ENCODE results near the gene SNX22. TPM values are rescaled to one million over a fixed set of nuclear protein-coding genes. Genes with fewer than 3 reads are reported as not detected.
"Not testable (repeated sequence)": the region's sequence is repeated elsewhere in the genome, so short reads cannot be mapped to it uniquely, and the experiment has no call there.

The SNX22 gene
- total RNA-seq (2014; rRNA removed; shearing (Covaris generic); ENCODE audit: low replicate concordance) = 0.81 and 2.0 TPM in 2 replicates

DNA sequence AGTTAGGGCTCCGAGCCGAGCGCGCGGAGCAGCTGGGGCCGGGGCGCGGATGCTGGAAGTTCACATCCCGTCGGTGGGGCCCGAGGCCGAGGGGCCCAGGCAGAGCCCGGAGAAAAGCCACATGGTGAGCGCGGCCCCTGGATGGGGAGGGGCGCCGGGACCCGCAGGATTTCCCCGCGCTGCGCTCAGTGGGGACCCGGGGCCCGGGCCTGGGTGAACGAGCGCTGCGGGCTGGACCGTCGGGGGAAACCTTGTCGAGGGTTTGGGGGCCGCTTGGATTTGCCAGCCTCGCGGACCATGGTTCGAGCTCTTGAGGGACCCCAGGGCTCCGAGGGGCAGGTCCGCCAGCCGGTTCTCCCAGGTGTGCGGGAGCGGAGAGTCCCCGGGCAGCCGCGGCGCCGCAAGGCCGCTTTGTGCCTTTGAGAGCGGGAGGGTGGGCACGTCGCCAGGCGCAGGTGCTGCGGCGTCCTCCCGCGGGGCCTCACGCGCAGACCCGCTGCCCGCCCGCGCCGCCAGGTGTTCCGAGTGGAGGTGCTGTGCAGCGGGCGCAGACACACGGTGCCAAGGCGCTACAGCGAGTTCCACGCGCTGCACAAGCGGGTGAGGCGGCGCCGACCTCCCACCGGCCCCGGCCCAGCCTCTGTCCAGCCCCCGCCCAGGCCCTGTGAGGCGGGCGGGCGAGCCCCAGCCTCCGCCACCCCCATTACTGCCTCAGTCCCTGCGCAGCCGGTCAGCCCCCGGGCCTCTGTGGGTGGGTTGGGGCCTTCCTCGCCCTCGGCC, at the start of gene SNX22:
TSS of gene SNX22 (plus strand) at position 5 of the 780 bp plus-strand sequence. CDS start at position 50, 45 bp downstream.
- DNase-seq (ENCODE audit: low read depth) = no peak
- in situ Hi-C loops (cut with HindIII; ENCODE audit: low pct_unique_long_range_greater_than_20kb, low sequenced_read_pairs) = no loop called here

DNA sequence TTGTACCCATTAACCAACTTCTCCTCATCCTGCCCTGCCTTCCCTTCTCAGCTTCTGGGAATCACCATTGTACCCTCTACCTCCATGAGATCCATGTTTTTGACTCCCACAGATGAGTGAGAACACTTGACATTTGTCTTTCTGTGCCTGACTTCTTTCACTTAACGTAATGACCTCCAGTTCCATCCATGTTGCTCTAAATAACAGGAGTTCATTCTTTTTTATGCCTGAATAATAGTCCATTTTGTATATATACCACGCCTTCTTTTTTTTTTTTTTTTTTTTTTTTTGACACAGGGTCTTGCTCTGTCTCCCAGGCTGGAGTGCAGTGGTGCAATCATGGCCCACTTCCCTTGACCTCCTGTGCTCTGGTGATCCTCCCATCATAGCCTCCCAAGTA, 49.0 kb upstream of the SNX22 start:
- no peak for DNase-seq (ENCODE audit: low read depth)
- in situ Hi-C loops (cut with HindIII; ENCODE audit: low pct_unique_long_range_greater_than_20kb, low sequenced_read_pairs) = no loop called here

- DNase-seq (ENCODE audit: low read depth) = no peak
- in situ Hi-C loops (cut with HindIII; ENCODE audit: low pct_unique_long_range_greater_than_20kb, low sequenced_read_pairs) = no loop called here
These were observed 46.3 kb upstream of the SNX22 start for GRCh38 chr15:64105113-64105704.

GRCh38 chr15:64107337-64107736, 44.2 kb upstream of the SNX22 start:
- in situ Hi-C loops (cut with HindIII; ENCODE audit: low pct_unique_long_range_greater_than_20kb, low sequenced_read_pairs) = no loop called here

DNA sequence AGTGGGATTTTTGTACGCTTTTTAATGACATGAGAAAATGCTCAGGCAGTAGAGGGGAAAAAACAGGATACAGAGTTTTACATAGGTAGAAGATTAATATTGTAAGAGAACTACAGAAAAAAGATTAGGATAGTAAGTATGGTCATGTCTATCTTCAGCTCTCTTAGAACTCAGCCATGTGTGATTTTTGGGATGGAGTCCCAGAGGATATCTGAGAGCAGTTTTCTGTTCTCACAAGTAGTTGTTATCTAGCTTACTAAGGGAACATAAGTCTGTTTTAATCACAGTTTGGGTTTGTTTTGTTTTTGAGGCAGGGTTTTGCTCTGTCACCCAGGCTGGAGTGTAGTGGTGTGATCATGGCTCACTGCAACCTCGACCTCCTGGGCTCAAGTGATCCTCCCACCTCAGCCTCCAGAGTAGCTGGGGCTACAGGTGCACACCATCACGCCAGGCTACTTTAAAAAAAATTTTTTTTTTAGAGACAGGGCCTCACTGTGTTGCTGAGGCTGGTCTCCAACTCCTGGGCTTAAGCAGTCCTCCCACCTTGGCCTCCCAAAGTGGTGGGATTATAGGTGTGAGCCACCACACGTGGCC, 41.3 kb upstream of the SNX22 start:
- DNase-seq (ENCODE audit: low read depth); in situ Hi-C loops (cut with HindIII; ENCODE audit: low pct_unique_long_range_greater_than_20kb, low sequenced_read_pairs): not testable (repeated sequence)

More at GRCh38 chr15:64107337-64107736, 44.2 kb upstream of the SNX22 start:
- DNase-seq (ENCODE audit: low read depth) = no peak

- no peak for DNase-seq (ENCODE audit: low read depth)
- in situ Hi-C loops (cut with HindIII; ENCODE audit: low pct_unique_long_range_greater_than_20kb, low sequenced_read_pairs) = no loop called here
These were observed 40.4 kb upstream of the SNX22 start for GRCh38 chr15:64110950-64111678.

DNA sequence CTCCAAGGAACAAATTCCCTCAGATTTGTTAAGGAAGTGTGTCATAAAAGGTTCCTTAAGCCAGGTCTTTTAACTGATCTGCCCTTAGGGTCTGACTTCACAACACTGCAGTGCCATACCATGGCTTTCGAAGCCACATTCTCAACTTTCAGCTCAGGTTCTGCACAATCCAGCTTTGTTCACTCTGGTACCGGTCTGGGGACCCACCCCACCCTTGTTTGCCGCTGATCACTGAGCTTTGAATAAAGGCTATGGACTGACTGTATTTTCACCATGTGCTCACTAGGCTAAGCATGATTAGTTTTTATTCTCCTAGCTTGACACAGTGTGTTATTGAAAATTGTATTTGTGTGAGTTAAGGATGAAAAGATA, 39.9 kb upstream of the SNX22 start:
- no peak for DNase-seq (ENCODE audit: low read depth)
- in situ Hi-C loops (cut with HindIII; ENCODE audit: low pct_unique_long_range_greater_than_20kb, low sequenced_read_pairs) = no loop called here

DNA sequence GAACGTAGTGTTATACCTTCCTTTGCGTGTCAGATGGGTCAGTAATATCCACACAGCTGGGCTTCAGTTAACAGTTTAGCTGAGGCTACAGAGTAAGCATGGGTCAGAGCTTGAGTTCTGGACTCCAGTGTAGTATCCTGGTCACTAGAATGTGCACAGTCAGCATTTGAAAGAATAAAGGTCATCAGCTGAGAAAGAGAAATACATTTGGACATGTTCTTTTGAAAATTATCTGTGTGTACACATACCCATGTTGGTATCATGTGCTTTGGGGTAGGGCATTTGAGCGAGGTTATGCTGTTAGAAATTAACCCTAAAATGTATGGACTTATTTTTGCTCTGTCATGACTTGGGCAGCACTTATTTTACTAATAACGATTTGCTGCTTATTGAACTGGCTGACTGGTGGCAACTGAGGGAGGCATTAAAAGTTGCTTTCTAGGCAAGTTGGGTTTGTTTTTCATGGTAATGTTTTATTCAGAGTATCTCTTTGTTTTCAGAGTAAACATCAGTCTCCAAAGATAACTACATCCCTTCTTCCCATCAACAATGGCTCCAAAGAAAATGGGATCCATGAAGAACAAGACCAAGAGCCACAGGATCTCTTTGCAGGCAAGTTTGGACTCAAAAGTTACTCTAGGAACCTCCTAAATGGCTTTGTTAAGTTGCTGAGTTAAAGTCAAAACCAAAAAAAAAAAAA, 39.3 kb upstream of the SNX22 start:
- no peak for DNase-seq (ENCODE audit: low read depth)
- in situ Hi-C loops (cut with HindIII; ENCODE audit: low pct_unique_long_range_greater_than_20kb, low sequenced_read_pairs) = no loop called here

GRCh38 chr15:64112904-64113303, 38.6 kb upstream of the SNX22 start:
- in situ Hi-C loops (cut with HindIII; ENCODE audit: low pct_unique_long_range_greater_than_20kb, low sequenced_read_pairs) = no loop called here
- no peak for DNase-seq (ENCODE audit: low read depth)

GRCh38 chr15:64117759-64118487, 33.6 kb upstream of the SNX22 start:
- in situ Hi-C loops (cut with HindIII; ENCODE audit: low pct_unique_long_range_greater_than_20kb, low sequenced_read_pairs) = no loop called here
- no peak for DNase-seq (ENCODE audit: low read depth)

DNA sequence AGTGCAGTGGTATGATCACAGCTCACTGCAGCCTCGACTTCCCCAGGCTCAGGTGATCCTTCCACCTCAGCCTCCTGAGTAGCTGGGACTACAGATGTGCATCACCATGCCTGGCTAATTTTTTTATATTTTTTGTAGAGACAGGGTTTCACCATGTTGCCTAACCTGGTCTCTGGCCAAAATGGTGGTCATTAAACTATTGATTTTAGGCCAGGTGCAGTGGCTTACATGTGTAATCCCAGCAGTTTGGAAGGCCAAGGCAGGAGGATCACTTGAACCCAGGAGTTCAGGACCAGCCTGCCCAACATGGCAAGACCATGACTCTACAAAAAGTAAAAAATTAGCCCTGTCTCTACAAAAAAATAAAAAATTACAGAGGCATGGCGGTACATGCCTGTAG, 31.2 kb upstream of the SNX22 start:
- DNase-seq (ENCODE audit: low read depth); in situ Hi-C loops (cut with HindIII; ENCODE audit: low pct_unique_long_range_greater_than_20kb, low sequenced_read_pairs): not testable (repeated sequence)

DNA sequence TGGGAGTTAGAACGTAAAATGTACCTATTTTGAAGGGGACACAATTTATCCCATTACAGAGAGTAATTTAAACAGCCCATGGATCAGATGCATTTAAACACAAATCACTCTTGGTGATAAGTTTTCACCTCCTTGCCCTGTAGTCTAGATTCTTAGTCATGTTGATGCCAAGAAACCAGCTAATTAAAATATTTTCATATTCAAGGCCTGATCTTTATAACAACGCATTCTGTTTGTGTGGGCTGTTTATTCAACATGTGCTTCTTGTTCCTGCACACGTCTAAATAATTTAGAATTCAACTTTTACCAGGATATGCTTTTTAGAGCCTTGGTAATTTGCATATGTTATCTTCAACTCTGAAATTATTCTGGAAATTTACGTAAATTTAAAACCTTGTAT, 29.9 kb upstream of the SNX22 start:
- no peak for DNase-seq (ENCODE audit: low read depth)
- in situ Hi-C loops (cut with HindIII; ENCODE audit: low pct_unique_long_range_greater_than_20kb, low sequenced_read_pairs) = no loop called here

DNA sequence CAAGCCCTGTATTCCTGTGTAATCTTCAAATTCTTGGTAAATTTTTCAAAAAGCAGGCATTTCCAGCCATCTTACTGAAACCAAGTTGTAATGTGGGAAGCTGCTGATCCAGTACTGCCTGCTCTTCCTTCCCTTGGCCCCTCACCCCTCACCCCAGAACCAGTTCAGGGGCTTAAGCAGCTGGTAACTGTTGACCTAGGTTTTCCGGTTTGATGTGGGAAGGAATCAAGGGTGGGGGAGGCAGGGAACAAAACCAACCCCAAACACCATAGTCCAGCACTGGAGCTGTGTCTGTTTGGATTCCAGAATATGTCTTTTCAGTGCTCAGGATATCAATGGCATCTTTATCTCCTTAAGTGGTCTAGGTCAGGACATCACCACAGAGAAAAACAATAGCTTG, 29.1 kb upstream of the SNX22 start:
- in situ Hi-C loops (cut with HindIII; ENCODE audit: low pct_unique_long_range_greater_than_20kb, low sequenced_read_pairs) = no loop called here

DNA sequence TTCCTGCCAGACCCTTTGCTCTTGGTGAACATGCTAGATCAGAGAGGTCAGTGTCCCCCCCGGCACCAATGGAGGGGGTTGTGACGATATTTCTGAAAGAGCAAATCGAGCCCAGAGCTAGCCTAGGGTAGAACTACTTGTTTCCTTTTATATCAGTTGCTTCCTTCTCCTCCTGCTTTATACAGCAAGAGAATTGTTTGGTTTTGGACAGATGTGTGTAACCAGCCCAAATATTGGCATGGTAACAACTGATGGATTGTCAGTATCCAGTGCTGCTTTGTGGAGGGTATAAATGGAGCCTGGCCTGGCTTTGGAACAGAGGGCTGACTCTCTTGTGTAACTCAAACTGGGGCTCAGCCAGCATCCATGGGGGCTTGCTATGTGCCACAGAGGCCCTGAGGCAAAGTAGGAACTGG, 28.6 kb upstream of the SNX22 start:
- in situ Hi-C loops (cut with HindIII; ENCODE audit: low pct_unique_long_range_greater_than_20kb, low sequenced_read_pairs) = no loop called here
- DNase-seq (ENCODE audit: low read depth) = no peak

More for the DNA sequence above, 29.1 kb upstream of the SNX22 start:
- no peak for DNase-seq (ENCODE audit: low read depth)

DNA sequence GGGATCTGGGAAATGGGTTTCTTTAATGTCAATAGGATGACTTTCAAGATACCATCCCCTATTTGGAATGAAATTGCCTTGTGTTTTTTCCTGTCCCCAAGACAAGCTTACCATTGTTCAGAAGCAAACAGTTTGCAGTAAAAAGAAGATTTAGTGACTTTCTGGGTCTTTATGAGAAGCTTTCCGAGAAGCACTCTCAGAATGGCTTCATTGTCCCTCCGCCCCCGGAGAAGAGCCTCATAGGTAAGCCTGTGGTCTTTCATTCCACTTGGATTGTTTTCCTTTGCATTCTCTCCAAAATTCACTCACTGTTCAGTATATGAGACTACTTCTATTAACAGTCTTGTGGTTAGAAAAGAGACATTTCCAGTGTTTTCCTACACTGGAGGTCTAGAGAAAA, 25.6 kb upstream of the SNX22 start:
- DNase-seq (ENCODE audit: low read depth) = no peak
- in situ Hi-C loops (cut with HindIII; ENCODE audit: low pct_unique_long_range_greater_than_20kb, low sequenced_read_pairs) = no loop called here

DNA sequence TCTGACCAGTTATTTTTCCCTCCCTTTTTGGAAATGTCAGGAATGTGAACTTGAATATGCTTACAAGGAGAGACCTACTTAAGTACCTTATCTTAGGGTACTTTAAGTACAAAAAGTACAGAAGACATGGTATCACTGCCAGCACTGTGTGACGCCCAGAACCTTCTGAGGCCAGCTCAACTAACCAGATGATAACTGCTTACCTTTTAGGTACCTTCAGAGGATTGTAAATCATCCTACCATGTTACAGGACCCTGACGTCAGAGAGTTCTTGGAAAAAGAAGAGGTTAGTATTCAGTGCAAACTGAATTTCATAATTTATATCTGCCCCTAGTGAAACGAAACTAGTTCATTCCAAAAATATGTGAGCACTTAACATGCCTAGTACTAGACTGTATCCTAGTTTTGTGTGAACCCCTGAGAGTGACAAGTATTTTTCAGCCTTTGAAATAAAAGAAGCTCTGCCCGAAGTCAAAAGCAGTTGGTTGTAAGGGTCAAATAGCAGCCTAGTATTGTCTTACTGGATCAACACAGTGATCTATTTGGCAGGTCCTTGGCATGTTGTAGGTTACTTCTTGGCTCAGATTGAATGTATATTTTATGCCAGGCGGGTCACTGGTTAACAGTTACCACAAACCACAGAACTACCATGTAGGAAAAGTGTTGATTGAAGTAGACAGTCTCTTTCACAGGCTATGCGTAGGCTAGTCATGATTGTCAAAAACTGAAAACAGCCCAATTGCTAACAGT, 23.8 kb upstream of the SNX22 start:
- in situ Hi-C loops (cut with HindIII; ENCODE audit: low pct_unique_long_range_greater_than_20kb, low sequenced_read_pairs) = no loop called here
- DNase-seq (ENCODE audit: low read depth) = no peak

DNA sequence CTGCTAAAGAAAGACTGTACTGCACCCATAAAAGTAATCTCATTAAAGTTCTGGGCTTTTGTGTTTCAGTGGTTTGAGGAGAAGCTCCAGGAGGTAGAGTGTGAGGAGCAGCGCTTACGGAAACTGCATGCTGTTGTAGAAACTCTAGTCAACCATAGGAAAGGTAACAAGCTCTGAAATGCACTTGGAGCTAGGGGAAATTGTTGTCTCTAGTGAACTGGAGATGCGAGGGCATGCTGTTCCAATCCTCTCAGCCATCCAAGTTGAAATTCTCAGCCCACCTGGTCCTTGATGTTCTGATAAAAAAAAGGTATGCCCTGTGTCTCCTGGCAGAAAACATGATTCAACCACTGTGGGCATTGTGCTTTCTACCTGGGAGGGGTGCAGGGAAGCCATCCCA, 21.4 kb upstream of the SNX22 start:
- in situ Hi-C loops (cut with HindIII; ENCODE audit: low pct_unique_long_range_greater_than_20kb, low sequenced_read_pairs) = no loop called here
- no peak for DNase-seq (ENCODE audit: low read depth)
